GM21381 (cell line): ENCODE data around the gene FUT7.

Experiments
- ATAC-seq: cut with Tn5 transposase; IDR thresholded peaks from one replicate; pipeline ENCODE4 v1.9.1; 2021; ENCODE audit warnings: mild to moderate bottlenecking, moderate library complexity; ENCODE audit not compliant: unreplicated experiment

Gene FUT7

DNA sequence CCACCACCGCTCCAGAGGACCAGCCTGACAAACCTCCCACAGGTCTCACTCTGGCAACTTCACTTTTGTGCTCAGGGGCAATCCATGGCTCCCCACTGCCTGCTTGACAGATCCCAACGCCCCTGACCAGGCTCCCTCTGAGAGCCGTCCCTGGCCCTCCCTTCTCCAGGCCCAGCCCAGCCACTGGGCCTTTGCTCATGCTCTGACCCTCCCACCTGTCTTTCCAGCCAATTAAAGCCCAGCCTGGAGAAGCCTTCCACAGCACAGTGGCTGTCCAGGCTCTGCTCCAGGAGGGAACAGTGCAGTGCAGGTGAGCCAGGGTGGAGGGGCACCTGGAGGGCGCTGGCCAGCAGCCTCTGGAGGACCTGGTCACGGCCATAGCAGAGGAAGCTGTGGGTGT is 18.7 kb upstream of the FUT7 start:
- ATAC-seq, result no peak

DNA sequence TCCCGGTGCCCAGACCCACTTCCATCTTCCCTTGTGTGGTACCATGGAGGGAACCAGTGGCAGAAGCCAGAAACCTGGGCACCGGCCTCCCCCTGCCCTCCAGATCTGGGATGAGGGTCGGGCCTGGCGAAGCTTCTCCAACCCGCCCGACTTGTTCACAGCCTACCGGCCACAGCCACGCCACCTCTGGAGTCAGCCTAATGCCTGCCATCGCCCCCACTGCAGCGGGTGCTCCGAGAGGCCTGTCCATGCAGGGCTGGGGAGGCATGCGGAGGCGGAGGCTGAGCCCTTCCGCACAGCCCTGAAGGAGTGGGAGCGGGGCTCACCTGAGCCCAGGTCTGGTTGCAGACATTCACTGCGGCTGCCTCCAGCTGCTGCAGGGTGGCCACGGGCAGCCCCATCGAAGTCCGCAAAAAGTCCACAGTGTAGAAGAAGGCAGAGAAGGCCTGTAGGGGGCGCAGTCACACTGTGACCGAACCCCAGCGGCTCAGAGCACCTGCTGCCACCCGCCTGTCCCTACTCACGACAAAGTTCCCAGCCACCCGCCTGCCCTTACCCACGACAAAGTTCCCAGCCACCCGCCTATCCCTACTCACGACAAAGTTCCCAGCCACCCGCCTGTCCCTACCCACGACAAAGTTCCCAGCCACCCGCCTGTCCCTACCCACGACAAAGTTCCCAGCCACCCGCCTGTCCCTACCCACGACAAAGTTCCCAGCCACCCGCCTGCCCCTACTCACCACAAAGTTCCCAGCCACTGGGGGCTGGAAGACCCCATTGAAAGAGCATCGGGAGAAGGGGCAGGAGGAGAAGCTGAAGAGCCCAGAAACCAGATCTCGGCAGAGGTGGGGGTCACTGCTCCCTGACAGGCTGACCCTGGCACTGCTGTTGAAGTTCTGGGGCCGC is 17.9 kb upstream of the FUT7 start:
- no peak for ATAC-seq

DNA sequence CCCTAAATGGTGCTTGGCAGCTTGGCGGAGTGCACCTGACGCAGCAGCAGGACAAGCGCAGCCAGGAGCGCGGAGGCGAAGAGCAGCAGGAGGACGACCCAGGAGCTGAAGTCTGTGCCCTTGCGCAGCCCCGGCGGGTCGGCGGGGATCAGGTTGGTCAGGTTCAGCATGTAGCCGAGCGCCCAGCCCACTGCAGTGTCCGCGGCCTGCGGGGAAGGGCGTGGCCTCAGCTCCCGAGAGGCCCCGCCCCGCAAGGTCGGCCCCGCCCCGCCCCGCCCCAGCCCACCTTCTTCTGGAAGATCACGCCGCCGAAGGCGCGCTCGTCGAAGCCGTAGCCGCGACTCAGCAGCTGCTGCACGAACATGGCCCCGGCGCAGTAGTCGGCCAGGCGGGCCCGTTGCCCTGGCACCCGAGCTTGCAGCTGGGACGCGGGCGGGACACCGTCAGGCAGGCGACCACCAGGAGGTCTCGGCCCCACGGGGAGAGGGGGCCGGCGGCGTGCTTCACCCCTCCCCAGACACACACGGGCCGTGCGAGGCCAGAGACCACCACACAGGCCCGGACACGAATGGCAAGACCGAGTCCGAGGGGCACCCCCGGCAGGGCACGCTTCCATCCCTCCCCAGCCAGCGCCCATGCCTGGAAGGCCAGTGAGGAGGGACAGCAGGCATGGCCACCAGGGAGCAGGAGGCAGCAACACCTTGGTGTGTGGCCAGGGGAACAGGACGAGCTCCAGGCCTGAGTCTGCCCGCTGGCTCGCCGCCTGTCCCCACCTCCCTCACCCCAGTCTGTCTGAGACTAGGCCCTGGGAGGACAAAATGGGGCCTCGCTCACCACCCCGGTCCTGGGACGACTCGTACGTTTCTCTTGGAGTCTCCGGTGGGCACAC is 17.0 kb upstream of the FUT7 start:
- ATAC-seq, result no peak

DNA sequence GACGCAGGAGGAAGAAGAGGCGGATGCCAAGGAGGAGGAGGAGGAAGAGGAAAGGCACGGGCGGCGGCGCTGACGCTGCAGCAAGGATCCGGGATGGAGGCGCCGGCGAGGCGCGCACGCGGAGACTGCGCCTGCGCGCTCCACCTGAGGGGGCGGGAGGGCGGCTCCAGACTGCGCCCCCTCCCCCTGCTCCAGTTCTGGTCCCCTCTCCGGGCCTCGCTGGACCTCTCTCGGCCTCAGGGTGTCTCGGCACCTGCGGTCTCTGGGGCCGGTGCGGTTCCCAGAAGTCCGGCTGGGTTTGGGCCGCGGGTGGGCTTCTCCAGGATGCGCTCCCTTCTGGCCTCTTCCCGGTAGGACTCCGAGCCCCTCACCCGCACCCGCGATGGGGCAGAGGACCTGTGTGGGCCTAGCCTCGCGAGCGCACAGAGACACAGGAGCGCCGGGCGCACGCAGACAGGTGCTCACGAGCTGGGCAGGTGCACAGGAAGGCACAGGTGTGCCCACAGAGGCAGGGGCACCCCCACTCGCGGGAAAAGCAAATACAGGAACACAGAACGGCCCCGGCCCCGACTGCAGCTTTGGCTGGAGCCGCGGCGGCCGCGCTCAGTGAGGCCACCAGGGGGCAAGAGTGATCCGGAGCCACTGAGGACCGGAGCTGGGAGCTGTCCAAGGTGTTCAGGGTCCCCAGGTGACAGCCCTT is 14.3 kb upstream of the FUT7 start, which contains the start of gene NPDC1:
NPDC1 (minus strand) TSS at position 90 of the 700 bp plus-strand sequence. CDS start 188 bp downstream, outside the sequence.
- no peak for ATAC-seq

DNA sequence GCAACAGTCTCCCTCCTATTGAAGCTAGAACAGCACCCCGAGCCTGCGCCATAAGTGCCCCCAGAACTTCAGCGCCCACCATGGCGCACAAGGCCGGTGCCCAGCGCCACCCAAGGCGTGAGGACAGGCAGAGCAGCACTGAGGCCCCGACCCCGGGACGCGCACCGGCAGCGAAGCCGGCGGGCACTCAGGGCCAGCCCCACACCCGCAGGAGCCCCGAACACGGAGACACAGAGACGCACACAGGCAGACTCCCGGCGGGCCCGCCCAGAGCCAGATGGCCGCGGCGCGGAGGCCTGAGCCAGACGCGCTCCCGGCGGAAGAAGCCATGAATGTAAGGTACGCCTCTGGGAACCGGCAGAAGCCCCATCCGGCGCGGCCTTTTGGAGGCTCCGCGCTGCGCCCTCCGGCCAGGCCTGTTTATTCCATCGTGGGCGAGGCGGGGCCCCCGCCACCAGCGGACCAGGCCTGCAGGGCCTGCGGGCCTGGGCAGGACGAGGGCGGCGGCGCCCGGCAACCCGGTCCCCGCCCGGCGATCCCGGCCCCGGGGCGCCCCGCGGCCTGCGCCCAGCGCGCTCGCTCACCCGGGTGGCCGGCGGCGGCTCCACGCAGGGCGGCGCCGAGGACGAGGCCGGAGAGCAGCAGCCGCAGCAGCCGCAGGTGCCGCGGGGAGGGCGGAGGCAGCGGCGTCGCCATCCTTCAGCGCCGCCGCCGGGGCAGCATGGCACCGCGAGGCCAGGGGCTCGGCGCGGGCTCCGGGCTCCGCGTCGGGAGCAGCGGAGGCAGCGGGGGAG is 13.6 kb upstream of the FUT7 start:
- no peak for ATAC-seq

DNA sequence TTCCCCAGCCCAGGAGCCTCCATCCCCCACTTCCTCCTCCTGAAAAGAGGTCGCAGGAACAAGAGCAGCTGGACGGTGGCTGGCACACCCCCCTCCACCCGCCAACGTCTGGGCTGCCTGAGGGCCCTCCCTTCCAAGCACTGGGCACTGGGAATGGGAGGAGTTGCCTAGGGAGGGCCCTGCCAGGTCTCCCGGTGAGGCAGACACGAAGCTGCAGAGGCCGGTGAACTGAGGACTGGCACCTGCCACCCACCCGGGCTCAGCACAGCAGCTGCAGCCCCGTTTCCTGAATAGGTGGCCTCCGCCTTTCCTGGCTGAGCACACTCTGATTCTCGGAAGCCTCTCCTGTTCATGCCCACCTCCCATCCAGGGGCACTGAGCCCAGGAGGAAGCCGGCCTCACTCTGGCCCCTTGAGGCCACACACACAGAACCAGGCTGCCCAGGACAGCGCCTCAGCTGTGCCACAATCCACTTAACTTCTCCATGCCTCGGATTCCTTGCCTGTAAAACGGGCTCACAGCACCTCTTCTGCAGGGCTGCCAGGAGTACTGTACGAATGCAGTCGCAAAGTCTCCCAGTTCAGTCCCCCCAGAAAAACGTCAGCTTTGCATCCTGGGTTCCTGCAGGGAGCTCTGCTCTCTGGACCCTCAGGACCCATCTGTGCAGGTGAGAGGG is 12.8 kb upstream of the FUT7 start:
- no peak for ATAC-seq

DNA sequence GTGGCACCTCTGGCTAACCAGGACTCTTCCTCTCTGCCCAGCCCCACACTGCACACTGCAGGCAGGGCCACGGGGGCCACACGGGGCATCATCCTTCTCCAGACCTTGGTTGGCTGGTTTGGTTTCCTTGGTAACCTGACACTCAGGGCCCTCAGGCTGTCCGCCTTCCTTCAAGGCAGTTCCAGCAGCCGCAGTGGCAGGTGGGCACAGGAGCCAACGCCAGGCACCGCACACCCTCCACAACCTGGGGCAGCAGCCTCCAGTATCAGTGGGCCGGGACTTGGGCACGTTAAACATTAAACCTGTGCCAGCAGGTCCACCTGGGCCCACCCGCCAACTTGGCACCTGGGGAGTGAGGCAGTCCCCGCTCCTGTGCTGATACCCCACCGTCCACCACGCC is 12.1 kb upstream of the FUT7 start:
- no peak for ATAC-seq

DNA sequence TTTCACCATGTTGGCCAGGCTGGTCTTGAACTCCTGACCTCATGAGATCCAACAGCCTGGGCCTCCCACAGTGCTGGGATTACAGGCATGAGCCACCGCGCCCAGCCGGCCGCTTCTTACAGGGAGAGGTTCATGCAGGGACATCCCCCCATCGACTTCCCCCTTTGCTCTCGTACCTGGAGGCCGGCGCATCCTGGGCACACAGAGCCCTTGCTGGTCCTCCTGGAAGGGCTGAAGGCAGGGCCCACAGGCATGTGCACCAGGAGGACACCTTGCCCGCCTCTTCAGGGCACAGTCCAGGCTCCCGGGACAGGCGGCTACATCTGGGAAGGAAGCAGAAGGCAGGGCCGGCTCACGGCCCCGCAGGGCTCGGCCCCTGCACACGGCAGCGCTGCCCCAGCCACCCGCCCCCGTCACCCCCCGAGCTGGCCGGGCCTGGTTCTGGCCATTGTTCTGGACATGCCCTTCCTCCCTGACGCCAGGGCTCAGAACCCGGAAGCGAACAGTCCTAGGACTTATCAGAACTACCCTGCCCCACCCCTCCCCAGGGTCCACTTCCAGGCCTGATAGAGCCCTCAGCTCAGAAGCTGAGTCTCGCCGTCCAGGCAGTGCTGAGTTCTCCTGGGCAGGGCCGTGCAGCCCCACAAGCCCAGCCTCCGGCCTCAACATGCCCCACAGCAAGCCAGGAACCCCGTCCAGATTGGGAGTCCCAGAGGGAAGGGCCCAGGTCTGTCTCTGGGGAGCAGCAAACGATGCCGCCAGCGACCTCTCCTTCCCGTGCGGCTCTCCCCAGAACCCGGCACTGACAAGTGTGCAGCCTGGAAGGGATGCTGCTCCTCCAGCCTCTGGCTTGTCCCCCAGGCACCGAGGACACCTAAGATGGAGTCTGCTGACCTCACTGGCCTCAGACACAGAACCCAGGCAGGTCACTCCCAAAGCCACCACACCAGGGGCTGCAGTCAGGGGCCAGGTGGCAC is 11.2 kb upstream of the FUT7 start:
- no peak for ATAC-seq

DNA sequence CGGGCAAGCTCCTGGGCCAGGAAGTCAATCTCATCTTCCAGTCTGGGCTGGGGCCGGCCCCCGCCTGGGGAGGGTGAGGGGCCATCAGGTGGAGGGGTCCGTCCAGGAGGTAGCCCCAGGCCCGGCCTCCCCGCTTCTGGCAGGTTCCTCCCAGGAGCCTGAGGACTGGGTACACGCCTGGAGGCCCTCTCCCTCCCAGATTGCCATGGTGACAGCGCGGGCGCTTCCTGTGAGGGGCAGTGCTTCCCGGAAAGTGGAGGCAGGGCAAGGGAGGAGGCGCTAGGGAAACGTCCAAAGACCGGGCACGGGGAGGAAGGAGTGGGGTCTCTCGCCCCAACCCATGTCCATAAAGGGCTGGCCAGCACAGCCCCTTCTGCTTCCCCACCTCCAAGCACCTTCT is 9.2 kb upstream of the FUT7 start:
- ATAC-seq, result no peak

DNA sequence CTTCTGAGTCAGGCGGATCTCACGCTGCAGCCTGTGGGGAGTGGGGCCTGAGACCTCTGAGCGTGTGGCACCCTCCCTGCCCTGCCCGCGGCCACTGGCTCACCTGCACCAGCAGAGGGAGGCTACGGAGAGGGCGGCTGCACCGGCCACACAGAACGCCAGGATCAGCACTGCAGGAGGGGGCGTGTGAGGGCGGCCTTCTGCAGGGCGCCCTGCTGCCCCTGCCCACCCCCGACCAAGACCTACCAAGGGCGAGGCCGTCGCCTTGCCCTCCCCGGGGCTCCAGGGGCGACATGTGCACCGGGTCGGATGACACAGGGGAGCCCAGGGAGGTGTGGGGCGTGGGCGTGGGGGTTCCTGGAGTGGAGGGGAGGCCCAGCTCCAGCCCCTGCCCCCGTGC is 8.7 kb upstream of the FUT7 start:
- no peak for ATAC-seq

DNA sequence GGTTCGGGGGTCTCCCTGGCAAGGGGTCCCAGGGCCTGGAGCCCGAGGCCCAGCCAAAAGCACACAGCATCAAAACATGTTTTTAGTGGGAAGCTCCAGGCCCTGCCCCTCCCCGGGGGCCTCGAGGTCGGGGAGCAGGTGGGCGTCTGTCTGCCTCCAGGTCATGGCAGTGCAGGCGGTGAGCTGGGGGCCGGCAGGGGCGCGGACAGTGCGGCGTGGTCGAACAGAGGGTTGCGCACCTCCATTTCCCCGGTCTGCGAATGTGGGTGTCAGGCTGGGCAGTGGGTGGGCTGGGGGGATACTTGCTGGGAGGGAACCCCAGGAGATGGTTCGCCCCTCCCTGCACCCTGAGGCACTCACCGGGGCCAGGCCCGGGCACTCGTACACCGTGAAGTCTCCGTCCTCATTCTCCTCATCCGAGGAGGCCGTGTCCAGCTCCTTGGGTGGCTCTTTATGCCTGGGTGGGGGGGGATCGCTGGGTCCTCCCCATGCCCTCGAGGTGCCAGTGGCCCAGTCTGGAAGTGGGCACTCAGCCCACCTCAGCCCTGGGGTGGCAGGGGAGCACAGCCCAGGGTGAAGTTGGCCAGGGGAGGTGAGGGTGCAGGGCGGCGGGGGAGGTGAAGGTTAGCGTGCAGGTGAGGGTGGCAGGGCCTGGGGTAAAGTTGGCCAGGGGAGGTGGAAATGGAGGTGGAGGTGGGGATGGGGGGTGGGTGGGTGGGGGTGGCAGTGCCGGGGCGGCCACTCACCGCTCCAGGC is 7.9 kb upstream of the FUT7 start:
- no peak for ATAC-seq

DNA sequence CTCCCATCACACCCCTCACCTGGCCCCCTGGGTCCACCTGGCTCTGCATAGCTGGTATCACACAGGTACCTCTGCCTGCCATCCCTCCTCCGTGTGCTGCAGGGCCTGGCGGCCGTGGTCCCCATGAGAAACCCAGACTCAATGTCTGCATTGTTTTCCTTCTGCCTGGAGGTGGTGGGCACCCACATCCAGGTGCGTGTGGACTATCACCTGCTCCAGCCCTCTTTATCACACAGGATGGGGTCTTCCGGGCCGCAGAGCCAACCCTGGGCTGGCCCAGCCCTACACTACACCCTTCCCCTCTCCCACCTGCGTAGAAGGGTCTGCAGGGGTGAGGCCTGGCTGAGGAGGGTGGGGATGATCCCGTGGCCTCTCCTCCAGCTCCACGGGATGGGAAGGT is 7.0 kb upstream of the FUT7 start:
- ATAC-seq, result no peak

DNA sequence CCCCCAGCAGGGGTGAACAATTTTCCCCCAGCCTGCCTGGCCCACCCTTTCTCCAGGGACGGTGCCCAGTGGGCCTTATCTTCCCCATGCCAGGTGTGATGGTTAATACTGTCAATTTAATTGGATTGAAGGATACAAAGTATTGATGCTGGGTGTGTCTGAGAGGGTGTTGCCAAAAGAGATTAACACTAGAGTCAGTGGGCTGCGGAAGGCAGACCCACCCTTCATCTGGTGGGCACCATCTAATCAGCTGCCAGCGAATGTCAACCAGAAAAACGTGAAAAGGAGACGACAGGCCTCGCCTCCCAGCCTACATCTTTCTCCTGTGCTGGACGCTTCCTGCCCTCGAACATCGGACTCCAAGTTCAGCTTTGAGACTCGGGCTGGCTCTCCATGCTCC is 5.6 kb upstream of the FUT7 start:
- ATAC-seq, result no peak

DNA sequence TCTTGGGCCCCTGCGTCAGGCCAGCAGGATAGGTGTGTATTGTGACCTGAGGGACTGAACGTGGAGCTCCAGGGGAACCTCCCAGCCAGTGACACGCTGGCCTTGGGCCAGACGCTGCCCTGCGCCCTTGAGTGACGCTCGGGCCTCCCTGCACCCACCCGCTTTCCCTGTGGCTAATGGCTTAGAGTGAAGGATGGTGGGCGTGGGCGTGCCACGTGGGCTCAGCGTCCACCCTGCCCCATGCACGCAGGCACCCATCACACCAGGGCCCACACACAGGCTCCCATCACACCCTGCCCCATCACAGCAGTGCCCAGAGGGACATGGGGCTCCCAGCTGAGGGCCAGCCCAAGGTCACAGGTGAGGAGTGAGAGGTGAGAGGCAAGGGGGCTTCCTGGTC is 5.1 kb upstream of the FUT7 start:
- no peak for ATAC-seq

DNA sequence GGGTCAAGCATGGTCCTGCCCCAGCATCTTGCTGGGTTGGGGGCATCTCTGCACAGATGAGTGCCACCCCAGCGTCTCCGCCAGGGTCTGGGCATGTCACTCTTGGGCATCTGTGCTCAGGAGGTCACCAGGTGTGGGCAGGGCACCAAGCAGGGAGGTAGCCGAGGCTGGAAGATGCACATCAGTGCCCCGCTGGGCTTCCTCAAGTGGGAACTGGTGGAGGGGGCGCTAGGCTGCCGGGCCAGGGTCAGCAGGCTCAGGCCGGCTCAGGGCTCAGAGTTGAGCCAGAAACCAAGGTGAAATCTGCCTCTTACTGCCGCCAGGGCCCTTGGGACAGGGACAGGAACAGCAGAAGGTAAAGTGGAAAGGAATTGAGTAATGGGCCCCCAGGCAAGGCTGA is 4.0 kb upstream of the FUT7 start:
- no peak for ATAC-seq

DNA sequence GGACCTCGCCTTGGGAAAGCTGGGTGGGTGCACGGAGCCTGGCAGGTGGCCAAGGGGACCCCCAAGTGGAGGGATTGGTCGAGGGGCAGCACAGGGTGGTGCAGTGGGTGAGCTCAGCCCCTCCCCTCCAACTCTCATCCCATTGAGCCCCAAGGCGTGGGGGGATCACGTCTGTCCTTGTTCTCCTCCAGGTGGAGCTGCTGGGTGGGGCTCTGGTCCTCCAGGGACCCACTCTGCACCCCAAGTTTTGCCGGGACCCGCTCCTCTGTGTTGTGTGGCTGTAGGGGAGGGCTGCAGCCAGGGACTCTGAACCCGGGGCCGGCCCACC is 3.6 kb upstream of the FUT7 start:
- no peak for ATAC-seq

DNA sequence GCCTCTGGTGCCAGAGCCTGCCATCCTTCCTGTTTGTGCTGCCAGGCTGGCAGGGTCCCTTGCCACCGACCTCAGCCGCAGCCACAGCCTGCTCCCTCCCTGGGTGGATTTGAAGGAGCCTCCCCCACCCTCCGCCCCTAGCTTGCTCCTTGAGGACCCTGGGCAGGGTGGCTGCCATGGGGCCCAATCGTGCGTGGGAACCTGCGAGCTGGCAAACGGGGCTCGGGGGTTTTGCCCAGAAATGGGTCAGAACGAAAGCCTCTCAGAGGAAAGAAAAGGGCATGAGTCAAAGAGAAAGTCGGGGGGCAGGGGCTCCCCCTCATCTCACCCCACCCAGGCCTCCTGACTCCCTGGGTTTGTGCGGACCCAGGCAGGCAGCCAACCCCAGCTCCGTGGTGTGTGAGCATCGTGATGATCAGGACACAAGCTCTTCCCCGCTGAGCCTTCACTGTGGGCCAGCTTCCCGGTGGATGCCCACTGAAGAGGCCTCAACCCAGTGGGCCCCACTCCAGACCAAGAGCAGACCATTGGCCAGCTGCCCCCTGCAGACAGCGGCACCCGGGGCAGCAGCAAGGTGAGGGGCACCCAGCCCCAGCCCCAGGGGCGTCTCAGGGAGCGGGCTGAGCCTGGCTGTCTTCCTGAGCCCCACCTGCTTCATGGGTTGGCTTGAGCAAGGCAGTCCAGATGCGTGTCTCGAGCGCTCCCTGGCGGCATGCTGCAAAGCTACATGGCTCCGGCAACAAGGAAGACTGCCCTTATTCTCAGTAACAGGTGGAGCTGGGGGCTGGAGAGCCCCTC is 3.0 kb upstream of the FUT7 start:
- no peak for ATAC-seq
